ENCODE results near the gene STK33.

STK33 gene

DNA sequence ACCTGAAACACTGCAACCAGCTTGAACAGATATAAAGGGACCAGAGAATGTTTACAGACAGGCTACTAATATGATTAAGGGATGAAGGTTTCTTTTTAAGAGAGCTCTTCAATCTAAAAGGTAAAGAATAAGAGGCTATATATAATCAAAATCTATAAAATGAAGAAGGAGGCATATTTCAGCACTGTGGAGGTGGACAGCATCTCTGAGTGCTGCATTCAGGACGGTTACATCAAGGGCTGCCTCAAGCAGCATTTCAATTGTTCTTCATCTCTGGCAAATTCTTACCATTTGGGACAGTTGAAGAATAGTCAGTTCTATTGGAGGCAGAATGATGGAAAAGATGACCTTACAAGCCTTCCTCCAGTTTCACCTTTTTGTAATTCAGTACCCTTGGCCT is 190.7 kb downstream of the STK33 start:
- no peak for DNase-seq

DNA sequence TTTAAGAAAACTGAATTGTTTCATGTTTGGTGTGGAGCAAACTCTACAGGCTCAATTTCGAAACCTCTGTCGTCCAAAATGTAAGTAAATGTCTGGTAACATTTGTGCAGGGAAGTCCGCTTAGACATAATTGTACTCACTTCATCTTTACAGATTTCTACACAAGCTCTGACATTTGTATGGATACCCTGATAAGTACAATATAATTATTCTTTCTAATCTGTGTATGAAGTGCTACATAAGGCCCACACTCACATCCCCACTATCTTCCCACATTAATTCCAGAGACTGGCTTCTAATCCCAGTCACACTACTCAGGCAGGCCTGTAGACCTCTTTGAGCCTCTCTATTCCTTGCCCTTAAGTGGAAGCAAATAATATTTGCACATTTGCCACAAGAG is 201.1 kb downstream of the STK33 start:
- no peak for DNase-seq

DNA sequence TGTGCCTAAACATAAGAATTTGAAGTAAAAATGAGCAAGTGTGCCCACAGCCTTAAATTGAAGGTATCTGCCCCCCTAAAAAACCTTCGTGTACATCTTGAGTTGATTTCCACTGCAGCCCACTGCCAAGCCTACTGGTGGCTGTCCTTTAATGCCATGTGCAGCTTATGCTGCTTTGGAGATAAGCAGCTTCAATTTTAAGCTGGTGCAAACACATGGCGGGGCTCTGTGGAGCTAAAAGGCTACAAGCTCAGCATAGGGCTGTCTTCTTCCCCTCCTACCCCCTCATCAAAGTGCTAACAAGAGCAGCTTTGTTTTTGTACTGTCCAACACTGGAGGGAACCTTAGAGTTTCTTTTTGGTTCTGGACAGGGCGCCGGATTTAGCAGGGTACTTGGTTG is 201.9 kb downstream of the STK33 start:
- no peak for DNase-seq

DNA sequence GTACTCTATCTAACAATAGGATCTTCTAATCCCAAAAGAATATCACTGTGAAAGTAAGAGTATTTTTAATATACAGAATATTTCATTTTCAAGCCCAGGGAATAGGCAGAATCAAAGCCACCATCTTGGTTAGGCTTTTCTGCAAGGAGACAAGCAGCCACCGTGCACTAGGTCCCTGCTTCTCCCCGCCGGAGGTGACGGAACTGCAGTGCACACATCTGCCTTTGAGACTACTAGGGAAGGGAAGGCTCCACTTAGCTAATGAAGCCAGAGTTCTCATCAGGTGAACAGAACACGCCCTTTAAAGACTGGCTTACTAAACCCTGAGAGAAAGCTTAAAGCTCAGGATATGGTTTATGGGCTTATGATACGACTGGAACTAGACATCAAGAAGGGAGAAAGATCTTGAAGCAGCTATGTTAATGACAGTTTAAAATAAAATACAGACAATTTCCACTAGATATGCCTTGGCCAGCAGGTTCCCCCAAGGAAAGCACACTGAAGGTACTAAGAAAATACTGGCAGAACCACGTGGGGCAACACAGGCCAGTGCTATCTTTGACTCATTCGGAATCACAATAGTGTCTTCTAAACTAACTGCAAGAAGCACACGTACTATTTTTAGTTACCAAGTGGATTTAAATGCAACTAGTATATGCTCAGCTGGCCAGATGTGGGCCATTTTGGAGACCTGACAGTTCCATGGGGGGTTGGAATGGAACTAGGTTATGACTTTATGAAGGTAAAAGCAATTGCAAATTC is 203.0 kb downstream of the STK33 start:
- DNase-seq, result no peak

DNA sequence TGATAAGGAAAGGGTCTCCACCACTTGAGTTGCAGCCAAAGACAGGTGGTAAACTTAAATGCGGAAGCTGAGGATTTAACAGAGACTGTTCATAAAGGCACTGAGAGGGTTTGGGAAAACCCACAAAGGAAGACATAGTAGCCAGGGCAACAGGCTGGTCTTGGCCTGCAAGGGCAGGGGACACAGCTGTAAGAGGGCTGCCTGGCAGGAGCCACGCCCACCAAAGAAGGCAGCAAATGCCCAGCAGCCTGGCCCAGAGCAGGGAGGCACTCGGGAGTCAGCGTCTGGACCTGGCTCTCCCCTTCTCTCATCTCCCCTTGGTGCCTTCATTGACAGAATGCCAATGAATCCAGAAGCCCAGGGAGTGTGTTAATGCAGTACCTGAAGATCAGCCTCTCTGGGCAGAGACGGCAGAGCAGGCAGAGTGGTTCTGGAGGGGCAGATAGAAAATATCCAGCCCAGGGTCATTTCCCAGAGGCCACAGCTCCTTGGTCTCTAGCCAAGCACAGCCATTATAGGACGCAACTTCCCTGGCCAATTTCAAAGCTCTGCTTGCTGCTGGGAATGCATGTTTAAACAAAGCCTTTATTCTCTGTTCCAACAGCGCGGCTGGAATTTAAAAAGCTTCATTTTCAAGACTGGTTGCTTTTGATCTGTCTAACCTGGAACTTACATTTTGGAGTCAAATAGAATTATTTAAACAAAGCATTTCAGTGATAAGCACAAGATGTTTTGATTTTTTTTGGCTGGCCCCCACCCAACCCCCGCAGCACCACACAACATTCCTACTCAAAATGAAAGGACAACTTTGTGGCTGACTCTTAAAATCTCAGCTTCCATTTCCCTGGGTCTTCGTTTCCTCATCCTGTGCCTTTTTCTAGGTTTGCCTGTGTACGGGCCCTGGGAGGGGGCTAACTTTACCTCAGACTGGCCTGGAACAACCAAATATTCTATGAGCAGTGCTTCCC is 204.7 kb downstream of the STK33 start:
- DNase-seq, result no peak

DNA sequence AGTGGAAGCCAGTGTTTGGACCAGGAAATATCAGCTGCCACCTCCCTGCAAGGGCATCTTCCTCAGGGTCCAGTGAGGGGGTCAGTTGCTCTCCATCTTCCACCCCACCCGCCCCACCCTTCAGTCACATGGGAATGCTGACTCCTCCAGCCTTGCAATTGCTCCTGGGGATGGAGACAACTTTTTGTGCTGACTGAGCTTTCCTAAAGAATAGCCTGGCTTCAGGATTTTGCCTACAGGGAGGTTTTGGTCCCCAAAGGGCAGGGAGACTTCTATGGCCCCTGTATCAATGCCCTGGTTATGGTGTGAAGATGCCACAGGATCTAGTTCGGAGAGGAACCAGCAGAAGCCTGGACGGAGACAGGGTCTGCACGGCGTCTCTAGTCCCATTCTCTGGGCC is 206.3 kb downstream of the STK33 start:
- DNase-seq, result no peak

DNA sequence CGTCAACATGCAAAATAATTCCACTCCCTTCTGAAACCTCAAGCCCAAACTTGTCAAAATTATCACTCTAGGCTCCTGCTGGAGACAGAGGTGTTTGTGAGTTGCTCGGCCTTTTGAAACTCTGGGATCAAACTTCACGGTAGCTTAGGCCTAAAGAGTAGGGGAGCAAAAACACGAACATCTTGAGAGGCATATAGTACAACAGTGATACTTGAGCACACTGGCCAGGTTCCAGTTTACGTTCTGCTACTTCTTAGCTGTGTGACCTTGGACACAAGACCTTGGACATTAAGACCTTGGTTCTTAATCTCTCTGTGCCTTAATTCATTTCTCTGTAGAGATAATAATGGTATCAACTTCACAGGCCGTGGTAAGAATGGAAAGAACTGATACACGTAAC is 206.9 kb downstream of the STK33 start:
- DNase-seq, result no peak

DNA sequence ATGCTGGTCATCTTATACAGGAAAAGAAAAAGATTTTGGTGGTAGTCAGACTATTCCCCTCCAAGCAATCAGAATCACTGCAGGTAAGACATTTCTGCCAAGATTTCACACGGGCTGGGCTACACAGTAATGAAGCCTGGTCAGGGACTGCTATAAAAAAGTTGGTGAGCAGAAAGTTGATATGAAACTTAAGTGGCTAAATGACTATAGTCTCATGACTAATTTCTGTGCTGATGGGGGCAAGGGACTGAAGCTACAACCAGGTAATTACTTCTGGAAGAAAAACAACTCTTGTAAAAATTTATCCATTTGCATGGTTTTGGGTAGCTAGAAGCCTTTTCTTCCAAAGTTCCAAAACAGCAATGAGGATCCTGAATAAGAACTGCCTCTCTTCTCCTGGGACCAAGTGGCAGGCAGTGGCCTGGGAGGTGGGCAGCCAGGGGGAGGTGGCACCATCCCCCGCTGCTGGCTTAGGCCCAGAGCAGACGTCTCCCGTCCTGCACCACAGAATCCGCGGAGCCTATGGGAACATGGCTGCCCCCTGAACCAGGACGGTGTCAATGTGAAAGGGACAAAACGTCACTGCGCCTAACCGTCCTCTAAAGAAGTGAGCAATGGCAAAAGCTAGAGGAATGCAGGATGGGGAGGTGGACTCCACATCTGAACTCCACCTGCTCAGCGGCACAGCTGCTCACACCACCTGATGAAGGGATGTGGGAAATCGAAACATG is 207.7 kb downstream of the STK33 start:
- DNase-seq, result no peak

DNA sequence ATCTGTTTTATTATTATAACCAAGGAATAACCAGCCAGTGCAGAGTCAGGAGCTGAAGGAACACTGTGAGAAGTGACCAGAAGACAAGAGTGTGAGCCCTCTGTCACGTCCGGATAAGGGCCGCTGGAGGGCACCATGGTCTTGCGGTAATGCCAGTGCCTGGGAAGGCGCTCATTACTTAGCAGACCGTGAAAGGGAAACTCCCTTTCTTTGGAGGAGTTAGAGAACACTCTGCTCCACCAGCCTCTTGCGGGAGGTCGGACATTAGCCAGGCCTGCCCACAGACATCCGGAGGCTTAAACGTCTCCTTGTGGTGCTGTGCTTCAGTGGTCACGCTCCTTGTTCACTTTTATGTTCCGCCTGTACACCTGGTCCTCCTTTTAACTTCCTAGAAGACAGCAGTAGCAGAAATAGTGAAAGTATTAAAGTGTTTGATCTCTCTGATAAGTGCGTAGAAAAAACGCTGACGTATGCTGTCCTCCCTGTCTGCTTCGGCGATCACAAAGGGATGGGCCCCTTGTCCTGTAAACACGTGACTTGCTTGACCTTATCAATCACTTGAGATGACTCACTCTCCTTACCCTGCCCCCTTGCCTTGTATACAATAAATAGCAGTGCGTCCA is 209.7 kb downstream of the STK33 start:
- no peak for DNase-seq

DNA sequence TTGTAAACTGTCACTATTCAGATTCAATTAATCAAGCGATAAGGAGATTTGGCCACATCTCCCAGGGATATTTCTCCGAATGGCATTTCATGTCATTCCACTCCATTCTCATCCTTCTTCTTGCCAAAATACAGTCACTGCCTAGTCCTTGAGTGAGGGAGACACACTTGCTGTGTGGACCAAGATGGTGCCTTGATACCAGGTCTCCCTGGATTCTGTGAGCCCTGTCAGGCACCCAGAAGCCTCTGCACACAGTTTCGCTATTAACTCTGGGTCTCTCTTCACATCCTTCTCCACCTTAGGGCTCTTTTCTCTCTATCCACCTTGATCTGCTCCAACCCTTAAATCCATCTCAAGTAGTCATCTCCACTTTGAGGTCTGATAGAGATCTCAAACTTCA is 210.4 kb downstream of the STK33 start:
- DNase-seq, result no peak

DNA sequence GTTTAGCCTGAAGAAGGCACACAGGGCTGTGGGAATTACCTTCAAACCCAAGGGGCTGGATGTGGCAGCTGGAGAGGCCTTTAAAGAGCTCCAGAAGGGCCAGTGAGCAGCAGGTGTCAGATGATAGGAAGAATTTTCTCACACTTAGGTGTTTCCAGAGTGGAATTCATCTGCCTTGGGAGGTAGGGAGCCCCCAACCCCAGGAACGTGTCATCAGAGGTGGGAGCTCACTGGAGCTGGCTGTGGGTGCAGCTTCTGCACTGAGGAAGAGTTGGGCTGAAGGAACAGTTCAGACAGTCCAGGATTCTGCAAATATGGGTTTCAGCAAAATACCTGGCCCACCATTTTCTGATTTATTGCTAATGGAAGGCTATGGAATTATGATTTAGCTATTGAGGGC is 210.8 kb downstream of the STK33 start:
- no peak for DNase-seq

DNA sequence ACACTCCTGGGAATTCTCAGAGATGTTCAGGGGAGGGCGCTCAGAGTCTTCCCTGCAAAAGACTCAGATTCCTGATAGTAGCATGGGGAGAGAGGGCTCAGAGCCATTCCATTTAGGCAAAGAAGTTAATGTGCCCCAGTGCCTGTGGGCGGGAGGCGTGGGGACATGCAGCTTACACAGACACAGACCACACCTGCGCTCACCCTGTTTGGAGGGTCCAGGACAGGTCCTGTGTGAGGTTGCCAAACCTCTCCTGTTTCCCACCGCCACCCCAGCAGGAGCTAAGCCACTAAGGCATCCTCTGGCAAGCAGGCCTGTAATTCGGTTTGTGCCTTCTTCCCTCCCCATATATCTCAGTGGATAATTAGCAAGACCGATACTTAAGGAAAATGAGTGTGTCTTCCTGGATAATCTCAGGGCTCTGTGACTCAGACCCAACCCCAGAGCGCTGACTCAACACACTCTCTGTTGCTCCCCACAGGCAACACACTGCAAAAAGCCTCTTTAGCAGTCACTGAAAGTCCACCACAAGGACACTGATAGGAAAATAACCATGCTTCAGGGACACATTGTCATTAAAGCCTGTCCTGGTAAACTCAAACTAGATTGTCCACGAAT is 211.5 kb downstream of the STK33 start:
- DNase-seq, result no peak

DNA sequence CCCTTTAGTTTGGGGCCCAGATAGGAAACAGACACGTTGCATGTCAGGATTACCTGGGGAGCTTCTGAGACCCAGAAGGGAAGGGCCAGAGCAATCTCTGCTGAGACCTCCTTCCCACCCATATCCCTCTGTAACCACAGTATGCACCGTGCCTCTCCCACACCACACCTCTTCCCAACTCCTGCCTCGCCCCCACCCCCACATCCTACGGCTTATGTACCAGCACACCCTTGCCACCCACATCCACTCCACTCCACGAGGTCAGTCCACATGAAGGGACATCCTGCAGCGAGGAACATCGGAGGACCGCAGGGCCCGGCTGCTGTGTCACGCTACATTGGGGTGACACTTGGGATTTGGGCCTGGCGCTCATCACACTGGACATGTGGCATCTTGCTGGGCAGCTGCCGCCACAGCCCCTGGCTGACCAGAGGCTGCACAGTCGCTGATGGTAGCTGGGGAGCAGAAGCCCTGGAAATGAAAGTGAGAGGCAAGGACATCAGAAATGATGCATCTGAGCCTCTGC is 212.1 kb downstream of the STK33 start:
- DNase-seq, result no peak

DNA sequence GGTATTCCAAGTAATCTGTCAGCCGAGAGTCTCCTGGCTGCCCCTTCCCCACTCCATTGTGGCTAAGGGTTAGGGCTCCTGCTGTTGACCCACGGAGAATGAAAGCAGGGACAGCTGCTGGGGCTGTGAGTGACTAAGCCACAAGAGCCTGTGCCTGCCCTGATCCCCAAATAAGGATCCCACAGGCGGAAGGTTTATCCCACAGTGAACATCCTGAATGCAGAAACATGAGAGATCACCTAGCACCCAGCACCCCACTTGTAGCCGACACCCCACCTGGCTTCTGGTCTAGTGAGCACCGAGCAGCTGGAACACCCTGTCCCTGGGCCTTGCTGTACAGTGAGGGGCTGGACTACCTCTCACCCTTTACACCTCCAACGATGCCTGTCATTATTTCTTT is 212.7 kb downstream of the STK33 start:
- no peak for DNase-seq

DNA sequence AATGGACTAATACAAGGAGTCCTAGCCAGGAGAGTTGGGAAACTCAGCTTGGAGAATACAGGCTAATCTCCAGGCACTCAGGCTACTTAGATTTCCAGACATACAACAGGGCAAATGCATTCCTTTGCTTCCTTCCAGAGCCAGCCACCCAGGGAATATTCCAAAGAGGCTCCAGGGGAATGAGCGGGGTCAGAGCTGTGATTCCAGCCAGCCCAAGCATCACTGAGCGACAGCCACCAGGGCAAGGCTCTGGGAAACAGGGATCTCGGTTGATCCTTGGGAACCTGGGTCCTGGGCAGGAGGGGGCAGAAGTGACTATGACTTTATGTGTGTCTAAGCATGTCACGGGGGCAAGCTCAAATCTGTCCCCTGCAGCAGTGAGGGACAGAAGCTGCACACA is 218.1 kb downstream of the STK33 start:
- DNase-seq, result no peak

DNA sequence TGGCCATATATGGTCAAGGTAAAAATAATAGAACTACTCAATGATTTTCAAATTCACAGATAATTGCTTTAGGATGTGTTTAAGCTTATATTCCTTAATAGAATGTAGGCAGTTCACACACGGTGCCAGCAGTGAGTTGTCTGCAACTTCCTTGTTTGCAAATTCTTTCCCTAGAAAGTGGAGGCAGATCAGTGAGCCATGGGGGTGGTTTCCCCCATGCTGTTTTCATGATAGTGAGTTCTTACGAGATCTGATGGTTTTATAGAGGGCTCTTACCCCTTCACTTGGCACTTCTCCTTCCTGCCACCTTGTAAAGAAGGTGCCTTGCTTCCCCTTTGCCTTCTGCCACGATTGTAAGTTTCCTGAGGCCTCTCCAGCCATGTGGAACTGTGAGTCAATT is 218.6 kb downstream of the STK33 start:
- no peak for DNase-seq

DNA sequence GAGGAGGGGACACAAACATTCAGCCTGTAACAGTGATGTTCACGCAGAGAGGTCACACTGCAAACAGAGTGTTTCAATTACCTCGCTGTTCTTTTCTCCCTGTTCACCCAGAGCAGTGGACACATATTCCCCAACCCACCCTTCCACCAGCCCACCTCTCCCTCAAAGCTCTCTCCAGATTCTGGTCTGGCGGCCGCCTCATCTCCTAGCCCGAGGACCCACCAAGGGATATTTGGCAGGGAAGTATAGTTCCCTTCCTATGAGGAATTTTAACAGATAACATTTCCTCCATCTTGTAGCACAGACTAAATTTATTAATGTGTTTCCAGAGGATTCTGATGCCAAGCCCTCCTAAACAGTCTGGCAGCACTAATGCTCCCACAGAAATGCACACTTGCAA is 219.3 kb downstream of the STK33 start:
- no peak for DNase-seq

DNA sequence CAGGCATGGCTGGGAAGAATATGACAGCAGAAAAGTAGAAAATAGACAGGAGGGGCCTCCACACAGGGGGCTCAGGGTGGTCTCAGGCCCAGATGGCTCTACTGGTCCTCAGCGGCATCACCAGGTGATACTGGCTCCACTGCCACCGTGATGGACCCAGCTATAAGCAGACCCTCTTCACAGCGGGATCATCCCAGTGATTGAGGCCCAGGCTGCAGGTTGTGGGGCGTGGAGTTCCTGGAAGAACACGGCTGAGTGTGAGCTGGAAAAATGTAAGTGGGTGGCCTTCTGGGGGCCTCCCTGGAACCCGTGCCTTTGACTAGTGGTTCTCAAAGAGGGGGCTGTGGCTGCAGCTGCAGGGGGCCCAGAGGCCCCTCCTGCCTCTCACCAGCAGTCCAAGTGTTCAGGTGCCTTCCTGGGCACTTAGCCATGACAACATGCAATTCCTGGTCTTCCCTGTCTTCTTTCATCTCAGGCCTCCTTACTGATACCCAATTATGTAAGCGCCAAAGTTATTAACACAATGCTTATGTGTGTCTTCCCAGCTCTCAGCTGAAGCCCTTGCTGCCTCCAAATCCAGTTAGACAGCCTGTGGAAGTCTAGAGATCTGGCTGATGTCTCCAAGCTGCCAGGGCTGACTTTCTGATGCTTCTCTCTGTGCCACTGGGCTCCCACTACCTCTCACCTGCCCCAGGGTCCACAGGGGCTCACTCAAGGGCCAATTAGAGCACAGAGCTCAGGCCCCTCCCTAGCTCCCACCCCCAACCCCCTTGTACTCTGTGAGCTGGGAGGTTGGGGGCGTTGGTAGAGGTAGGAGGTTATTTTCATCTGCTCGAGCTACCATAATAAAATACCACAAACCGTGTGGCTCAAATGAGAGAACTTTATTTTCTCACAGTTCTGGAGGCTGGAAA is 220.3 kb downstream of the STK33 start:
- no peak for DNase-seq

DNA sequence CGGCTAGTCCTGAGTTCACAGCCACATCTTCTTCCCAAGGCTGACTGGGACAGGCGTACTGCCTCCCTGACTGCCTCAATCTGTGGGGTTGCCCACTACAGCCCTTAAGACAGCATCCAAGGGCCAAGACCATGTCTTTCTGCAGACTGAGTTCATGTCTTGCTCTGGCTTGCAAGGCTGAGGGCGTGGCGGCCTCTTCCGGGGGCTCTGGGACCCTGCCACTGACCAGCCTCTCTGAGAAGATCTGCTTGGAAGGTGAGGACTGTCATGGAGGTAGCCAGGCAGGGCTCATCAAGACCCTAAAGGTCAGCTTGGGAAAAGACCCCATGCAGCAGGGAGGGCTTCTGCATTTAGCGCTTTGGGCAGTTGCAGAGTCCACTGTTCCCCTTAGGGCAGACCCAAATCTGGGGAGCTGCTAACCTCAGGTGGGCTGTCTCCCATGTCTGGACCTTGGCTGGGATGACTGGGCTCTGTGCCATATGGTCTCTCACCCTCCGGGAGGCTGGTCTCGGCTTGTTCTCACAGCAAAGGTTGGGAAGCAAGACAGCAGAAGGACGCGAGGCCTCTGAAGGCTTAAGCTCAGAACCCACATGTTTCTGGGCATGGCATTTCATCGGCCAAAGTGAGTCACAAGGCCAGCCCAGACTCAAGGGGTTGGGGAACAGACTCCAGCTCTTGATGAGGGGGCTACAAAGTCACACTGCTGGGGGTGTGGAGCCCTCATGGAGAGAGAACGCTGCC is 221.2 kb downstream of the STK33 start:
- DNase-seq, result no peak

DNA sequence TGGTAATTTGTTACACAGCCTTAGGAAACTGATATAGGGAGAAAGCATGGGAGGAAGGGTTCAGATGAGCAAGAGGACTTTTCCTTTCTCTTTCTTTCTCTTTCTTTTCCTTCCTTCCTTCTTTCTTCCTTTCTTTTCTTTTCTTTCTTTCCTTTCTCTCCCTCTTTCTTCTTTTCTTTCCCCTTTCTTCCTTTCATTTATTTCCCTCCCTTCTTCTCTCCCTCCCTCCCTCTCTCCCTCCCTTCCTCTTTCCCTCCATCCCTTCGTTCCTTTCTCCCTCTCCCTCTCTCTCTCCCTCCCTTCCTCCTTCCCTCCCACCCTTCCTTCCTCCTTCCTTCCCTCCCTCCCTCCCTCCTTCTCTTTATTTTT is 222.5 kb downstream of the STK33 start:
- DNase-seq, result no peak

Data from KG1 (cell line).